GM23338 (cell line): ENCODE results near the gene AKAP13. TPM values are rescaled to one million over a fixed set of nuclear protein-coding genes. Genes with fewer than 3 reads are reported as not detected.

Source experiments
- ATAC-seq: fragments of 200-7000 bp; cut with Tn5 transposase; 3 replicates; pipeline ENCODE4 v1.9.1; 2020
- DNase-seq: peaks from one replicate; pipeline ENCODE4 v3.0.0-alpha.2; 2015; ENCODE audit warnings: low spot score
- H2AFZ ChIP-seq: fragments of 200-600 bp; sonication (generic); 2 replicates; pipeline ENCODE4 v1.8.0; 2016; ENCODE audit warnings: antibody characterized with exemption, mild to moderate bottlenecking, moderate library complexity
- H3F3A ChIP-seq: fragments of 200-600 bp; sonication (generic); replicated peaks from 2 replicates; pipeline ENCODE4 v1.8.0; 2017; ENCODE audit warnings: antibody characterized with exemption, mixed run types, low read depth
- H3K27ac ChIP-seq: fragments of 200-600 bp; sonication (generic); 2 replicates; pipeline ENCODE4 v1.6.1; 2016; ENCODE audit warnings: low read depth
- H3K27me3 ChIP-seq: fragments of 200-600 bp; sonication (generic); 2 replicates; pipeline ENCODE4 v1.8.0; 2016; ENCODE audit warnings: mild to moderate bottlenecking, mixed run types, moderate library complexity; ENCODE audit not compliant: insufficient read depth
- H3K36me3 ChIP-seq: fragments of 200-600 bp; sonication (generic); 2 replicates; pipeline ENCODE4 v1.8.0; 2016; ENCODE audit warnings: mild to moderate bottlenecking; ENCODE audit not compliant: insufficient read depth
- H3K4me1 ChIP-seq: fragments of 200-600 bp; sonication (generic); 2 replicates; pipeline ENCODE4 v1.8.0; 2016; ENCODE audit warnings: mild to moderate bottlenecking, moderate library complexity; ENCODE audit not compliant: insufficient read depth
- H3K4me2 ChIP-seq: fragments of 200-600 bp; sonication (generic); 2 replicates; pipeline ENCODE4 v1.7.1; 2017; ENCODE audit warnings: mixed run types
- H3K4me3 ChIP-seq: fragments of 200-600 bp; sonication (generic); 2 replicates; pipeline ENCODE4 v1.6.1; 2016; ENCODE audit warnings: mixed run types
- H3K79me2 ChIP-seq: fragments of 200-600 bp; sonication (generic); replicated peaks from 2 replicates; pipeline ENCODE4 v1.8.0; 2017; ENCODE audit warnings: mild to moderate bottlenecking; ENCODE audit not compliant: insufficient read depth
- H3K9me2 ChIP-seq: fragments of 200-600 bp; sonication (generic); 2 replicates; pipeline ENCODE4 v1.8.0; 2017; ENCODE audit not compliant: insufficient read depth
- H4K20me1 ChIP-seq: fragments of 200-600 bp; sonication (generic); replicated peaks from 2 replicates; pipeline ENCODE4 v1.8.0; 2017; ENCODE audit warnings: mild to moderate bottlenecking; ENCODE audit not compliant: insufficient read depth
- H3K27ac Mint-ChIP-seq: 2 replicates; pipeline ENCODE4 v1.8.0; 2020; ENCODE audit warnings: inconsistent platforms, mild to moderate bottlenecking, moderate library complexity, mixed read lengths
- H3K27me3 Mint-ChIP-seq: 3 replicates; pipeline ENCODE4 v1.8.0; 2022; ENCODE audit warnings: low read depth, mild to moderate bottlenecking, moderate library complexity, mixed read lengths, inconsistent platforms; ENCODE audit not compliant: insufficient read depth, poor library complexity
- H3K36me3 Mint-ChIP-seq: 3 replicates; pipeline ENCODE4 v1.8.0; 2021; ENCODE audit warnings: low read depth, mild to moderate bottlenecking, inconsistent platforms, moderate library complexity, mixed read lengths
- H3K4me1 Mint-ChIP-seq: 3 replicates; pipeline ENCODE4 v1.8.0; 2020; ENCODE audit warnings: mild to moderate bottlenecking, inconsistent platforms, mixed read lengths
- H3K4me3 Mint-ChIP-seq: 3 replicates; pipeline ENCODE4 v1.8.0; 2021; ENCODE audit warnings: moderate library complexity, mild to moderate bottlenecking, inconsistent platforms, mixed read lengths
- H3K9me3 Mint-ChIP-seq: 3 replicates; pipeline ENCODE4 v1.8.0; 2020; ENCODE audit warnings: moderate library complexity, mild to moderate bottlenecking, inconsistent platforms, mixed read lengths
- CTCF ChIP-seq, 2 experiments: fragments of 200-600 bp in 1 of 2; sonication (generic) in 1 of 2; conservative IDR thresholded peaks; 2 replicates each; pipeline versions ENCODE4 v1.5.1 to v1.6.1; 2016 to 2017; ENCODE audit warnings: antibody characterized with exemption in 2 of 2, low read depth in 2 of 2, mild to moderate bottlenecking in 2 of 2, moderate library complexity in 1 of 2
- EZH2 ChIP-seq: fragments of 200-600 bp; sonication (generic); IDR thresholded peaks from one replicate; pipeline ENCODE4 v1.8.0; 2017; ENCODE audit warnings: antibody characterized with exemption, mild to moderate bottlenecking, low read depth; ENCODE audit not compliant: unreplicated experiment
- EZH2phosphoT487 ChIP-seq: fragments of 200-600 bp; sonication (generic); IDR thresholded peaks from one replicate; pipeline ENCODE4 v1.8.1; 2018; ENCODE audit warnings: antibody characterized with exemption; ENCODE audit not compliant: unreplicated experiment
- JUNB ChIP-seq: IDR thresholded peaks from one replicate; pipeline ENCODE4 v1.6.1; 2016; ENCODE audit warnings: antibody characterized with exemption; ENCODE audit not compliant: unreplicated experiment
- NANOG ChIP-seq: IDR thresholded peaks from 2 replicates; pipeline ENCODE4 v1.6.1; 2016; ENCODE audit warnings: antibody characterized with exemption, borderline replicate concordance
- POLR2AphosphoS5 ChIP-seq: IDR thresholded peaks from 2 replicates; pipeline ENCODE4 v1.6.1; 2016; ENCODE audit warnings: antibody characterized with exemption, low read depth
- STAT1 ChIP-seq: IDR thresholded peaks from one replicate; pipeline ENCODE4 v1.6.1; 2016; ENCODE audit warnings: antibody characterized with exemption; ENCODE audit not compliant: unreplicated experiment
- ZNF114 ChIP-seq: fragments of 250-450 bp; sonication (Bioruptor Pico); IDR thresholded peaks from 2 replicates; pipeline ENCODE4 v1.5.0; 2020; ENCODE audit warnings: mild to moderate bottlenecking, moderate library complexity
- ZNF331 ChIP-seq: fragments of 250-450 bp; sonication (Bioruptor Pico); IDR thresholded peaks from 2 replicates; pipeline ENCODE4 v1.5.0; 2020; ENCODE audit warnings: low read depth, mild to moderate bottlenecking, moderate library complexity
- polyA plus RNA-seq: library from polyadenylated mRNA; unstranded; fragments of >200 nt; fragmentation: Nextera tagmentation; extraction: Ambion mirVana; gene quantifications from 2 replicates; pipeline ENCODE4 v1.2.1, GENCODE V29; 2016
- total RNA-seq: library from RNA; depleted of rRNA; stranded (reverse); fragments of >200 nt; shearing (Covaris generic); gene quantifications from 2 replicates; pipeline ENCODE4 v1.2.3, GENCODE V29; 2014
- TF ChIP-seq, protein P1 (sequence below): IDR thresholded peaks from 2 replicates; pipeline ENCODE4 v1.6.1; 2016; ENCODE audit warnings: antibody characterized with exemption
- TF ChIP-seq, protein P2 (sequence below): IDR thresholded peaks from one replicate; pipeline ENCODE4 v1.6.1; 2018; ENCODE audit warnings: antibody characterized with exemption; ENCODE audit not compliant: unreplicated experiment

AKAP13 gene
- total and polyA plus RNA-seq, 2 experiments from 2014 or later = 46.2 to 60.7 TPM

GRCh38 chr15:85382942-85383341 is 2.5 kb downstream of the AKAP13 start:
- H3K79me2 ChIP-seq = peaks cover 69% of the 10 kb centered on the region
- no peaks in the 10 kb centered on the region for H3K36me3 ChIP-seq
- H2AFZ ChIP-seq = no peak overlapping the region
- H3K4me3 ChIP-seq = no peak overlapping the region
- no peak overlapping the region; the same call in 2 of the 3 replicates for H3K4me3 Mint-ChIP-seq
- H3K27me3 Mint-ChIP-seq = peaks cover 3% of the 10 kb centered on the region
- H3K27ac ChIP-seq = no peak overlapping the region
- DNase-seq (no peak), ATAC-seq (no peak)
- H3K9me2 ChIP-seq = no peaks in the 10 kb centered on the region
- H3K4me1 Mint-ChIP-seq = peaks cover 28% of the 10 kb centered on the region
- no peak overlapping the region for H3K27ac Mint-ChIP-seq
- H3K9me3 Mint-ChIP-seq = no peaks in the 10 kb centered on the region
- TF ChIP-seq ZNF331 (CRISPR knock-in tag) (no peak), JUNB (no peak), ZNF114 (CRISPR knock-in tag) (no peak), EZH2phosphoT487 (no peak), NANOG (no peak), POLR2AphosphoS5 (no peak), STAT1 (no peak), EZH2 (no peak), CTCF (conservative IDR thresholded peaks at IDR 0.05; ENCODE audit: low read depth in 2 of 2) (no peak)
- TF ChIP-seq, protein P1, sequence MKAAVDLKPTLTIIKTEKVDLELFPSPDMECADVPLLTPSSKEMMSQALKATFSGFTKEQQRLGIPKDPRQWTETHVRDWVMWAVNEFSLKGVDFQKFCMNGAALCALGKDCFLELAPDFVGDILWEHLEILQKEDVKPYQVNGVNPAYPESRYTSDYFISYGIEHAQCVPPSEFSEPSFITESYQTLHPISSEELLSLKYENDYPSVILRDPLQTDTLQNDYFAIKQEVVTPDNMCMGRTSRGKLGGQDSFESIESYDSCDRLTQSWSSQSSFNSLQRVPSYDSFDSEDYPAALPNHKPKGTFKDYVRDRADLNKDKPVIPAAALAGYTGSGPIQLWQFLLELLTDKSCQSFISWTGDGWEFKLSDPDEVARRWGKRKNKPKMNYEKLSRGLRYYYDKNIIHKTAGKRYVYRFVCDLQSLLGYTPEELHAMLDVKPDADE = no peak
- TF ChIP-seq, protein P2, sequence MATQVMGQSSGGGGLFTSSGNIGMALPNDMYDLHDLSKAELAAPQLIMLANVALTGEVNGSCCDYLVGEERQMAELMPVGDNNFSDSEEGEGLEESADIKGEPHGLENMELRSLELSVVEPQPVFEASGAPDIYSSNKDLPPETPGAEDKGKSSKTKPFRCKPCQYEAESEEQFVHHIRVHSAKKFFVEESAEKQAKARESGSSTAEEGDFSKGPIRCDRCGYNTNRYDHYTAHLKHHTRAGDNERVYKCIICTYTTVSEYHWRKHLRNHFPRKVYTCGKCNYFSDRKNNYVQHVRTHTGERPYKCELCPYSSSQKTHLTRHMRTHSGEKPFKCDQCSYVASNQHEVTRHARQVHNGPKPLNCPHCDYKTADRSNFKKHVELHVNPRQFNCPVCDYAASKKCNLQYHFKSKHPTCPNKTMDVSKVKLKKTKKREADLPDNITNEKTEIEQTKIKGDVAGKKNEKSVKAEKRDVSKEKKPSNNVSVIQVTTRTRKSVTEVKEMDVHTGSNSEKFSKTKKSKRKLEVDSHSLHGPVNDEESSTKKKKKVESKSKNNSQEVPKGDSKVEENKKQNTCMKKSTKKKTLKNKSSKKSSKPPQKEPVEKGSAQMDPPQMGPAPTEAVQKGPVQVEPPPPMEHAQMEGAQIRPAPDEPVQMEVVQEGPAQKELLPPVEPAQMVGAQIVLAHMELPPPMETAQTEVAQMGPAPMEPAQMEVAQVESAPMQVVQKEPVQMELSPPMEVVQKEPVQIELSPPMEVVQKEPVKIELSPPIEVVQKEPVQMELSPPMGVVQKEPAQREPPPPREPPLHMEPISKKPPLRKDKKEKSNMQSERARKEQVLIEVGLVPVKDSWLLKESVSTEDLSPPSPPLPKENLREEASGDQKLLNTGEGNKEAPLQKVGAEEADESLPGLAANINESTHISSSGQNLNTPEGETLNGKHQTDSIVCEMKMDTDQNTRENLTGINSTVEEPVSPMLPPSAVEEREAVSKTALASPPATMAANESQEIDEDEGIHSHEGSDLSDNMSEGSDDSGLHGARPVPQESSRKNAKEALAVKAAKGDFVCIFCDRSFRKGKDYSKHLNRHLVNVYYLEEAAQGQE = no peak
- no peaks in the 10 kb centered on the region for H3F3A ChIP-seq
- peaks cover 9% of the 10 kb centered on the region; the same call in 1 of the 2 replicates for H3K4me1 ChIP-seq
- peaks cover 36% of the 10 kb centered on the region for H4K20me1 ChIP-seq
- no peak overlapping the region for H3K4me2 ChIP-seq
- no peaks in the 10 kb centered on the region; the same call in 2 of the 3 replicates for H3K36me3 Mint-ChIP-seq
- no peaks in the 10 kb centered on the region for H3K27me3 ChIP-seq
